ENCODE measurements around the gene CDHR2.
"Not testable (repeated sequence)": the region's sequence is repeated elsewhere in the genome, so short reads cannot be mapped to it uniquely, and the experiment has no call there.

The CDHR2 gene

GRCh38 chr5:176570044-176570443 is 20.9 kb downstream of the CDHR2 start:
- DNase-seq (ENCODE audit: low spot score) = no peak

- DNase-seq (ENCODE audit: low spot score) = peak; percentile 75
Measured at GRCh38 chr5:176573564-176574296, 24.6 kb downstream of the CDHR2 start.

DNA sequence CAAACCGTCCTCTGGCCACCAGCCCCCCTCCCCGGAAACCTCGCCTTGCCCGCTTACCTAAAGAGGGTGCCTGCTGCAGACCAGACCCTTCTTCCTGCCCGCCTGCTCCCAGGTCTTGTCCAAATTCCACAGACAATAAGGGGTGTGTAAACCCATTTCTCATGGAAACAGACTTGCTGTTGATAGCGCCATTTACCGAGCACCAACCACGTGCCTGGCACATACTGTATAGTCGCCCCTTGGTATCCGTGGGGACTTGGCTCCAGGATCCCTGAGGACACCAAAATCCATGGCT is 25.1 kb downstream of the CDHR2 start:
- DNase-seq (ENCODE audit: low spot score) = no peak

GRCh38 chr5:176575066-176575465 is 25.9 kb downstream of the CDHR2 start:
- no peak for DNase-seq (ENCODE audit: low spot score)

- DNase-seq (ENCODE audit: low spot score) = no peak
Measured at GRCh38 chr5:176575488-176576422, 26.6 kb downstream of the CDHR2 start.

GRCh38 chr5:176577312-176578176 is 28.4 kb downstream of the CDHR2 start:
- no peak for DNase-seq (ENCODE audit: low spot score)

DNA sequence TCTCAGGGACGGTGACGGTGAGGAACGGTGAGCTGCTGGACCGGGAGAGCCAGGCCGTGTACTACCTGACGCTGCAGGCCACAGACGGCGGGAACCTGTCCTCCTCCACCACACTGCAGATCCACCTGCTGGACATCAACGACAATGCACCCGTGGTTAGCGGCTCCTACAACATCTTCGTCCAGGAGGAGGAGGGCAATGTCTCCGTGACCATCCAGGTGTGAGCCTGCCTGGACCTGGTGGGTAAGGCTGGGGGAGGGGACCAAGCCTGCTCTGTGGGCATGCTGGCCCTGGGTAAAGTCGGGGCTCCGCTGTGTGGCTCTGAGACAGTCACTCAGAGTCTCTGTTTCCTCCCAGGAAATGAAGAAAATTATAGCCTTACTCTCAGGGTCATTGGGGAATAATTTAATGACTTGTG is 29.3 kb downstream of the CDHR2 start:
- DNase-seq (ENCODE audit: low spot score) = no peak

DNA sequence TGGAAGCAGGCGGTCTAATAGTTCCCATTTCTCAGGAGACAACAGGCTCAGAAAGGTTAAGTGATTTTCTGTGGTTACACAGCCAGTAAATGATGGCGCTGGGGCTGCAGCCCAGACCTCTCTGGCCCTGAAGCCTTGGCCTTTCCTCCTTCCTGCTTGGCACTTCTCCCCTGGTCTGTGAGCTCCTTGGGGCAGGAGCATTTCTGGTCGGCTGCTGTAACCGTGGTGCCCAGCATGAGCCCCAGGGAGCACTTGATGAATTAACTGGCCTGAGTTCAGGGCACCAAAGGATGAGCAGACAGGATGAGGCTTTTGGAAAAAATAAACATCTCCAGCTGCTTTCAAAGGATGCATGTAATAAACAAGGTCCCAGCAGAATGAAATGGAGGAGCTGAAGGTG is 30.2 kb downstream of the CDHR2 start:
- DNase-seq (ENCODE audit: low spot score) = no peak

DNA sequence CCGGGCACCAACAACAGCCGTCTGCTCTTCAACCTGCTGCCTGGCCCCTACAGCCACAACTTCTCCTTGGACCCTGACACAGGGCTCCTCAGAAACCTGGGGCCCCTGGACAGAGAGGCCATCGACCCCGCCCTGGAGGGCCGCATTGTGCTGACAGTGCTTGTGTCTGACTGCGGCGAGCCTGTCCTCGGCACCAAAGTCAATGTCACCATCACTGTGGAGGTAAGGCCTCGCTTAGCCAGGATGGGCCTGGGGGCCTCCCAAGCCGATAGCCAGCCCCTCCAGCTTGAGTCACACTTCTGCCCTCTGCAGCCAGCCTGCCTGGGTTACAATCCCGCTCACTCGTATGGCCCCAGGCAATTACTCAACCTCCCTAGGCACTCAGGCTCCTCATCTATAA is 32.2 kb downstream of the CDHR2 start:
- no peak for DNase-seq (ENCODE audit: low spot score)

DNA sequence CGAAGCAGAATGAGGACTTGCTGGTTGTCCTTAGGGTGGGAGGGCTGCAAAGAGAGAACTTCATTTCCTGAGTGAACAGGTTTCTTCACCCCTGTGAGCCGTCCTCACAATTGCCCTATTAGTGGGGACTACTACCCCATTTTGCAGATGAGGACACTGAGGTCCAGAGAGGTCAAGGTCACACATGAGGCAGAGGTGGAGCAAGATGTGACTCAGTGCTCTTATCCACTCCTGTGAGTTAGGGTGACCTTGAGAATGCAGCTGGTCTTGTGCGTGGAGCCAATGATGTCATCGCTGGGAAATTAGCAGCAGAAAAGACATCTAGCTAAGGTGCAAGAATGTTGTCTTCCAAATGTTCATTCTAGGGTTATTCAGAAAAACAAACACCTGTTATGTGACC is 33.9 kb downstream of the CDHR2 start:
- DNase-seq (ENCODE audit: low spot score) = no peak

DNA sequence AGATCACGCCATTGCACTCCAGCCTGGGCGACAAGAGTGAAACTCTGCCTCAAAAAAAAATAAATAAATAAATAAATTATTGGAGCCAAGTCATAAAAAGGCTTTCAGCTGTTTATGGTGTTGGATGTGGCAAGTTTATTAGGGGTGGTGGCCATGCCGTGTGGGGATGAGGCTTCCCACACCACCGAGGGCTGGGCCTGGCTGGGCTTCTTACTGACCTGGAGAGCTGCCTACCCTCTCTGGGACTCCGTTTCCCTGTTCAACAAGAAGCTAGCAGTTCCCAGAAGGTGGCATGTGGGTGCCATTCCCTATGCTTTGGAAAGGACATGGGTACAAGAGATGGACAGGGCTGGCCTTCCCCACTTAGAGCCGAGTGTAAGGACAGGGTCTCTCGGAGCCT is 38.3 kb downstream of the CDHR2 start:
- DNase-seq (ENCODE audit: low spot score) = no peak

GRCh38 chr5:176588297-176588696 is 39.2 kb downstream of the CDHR2 start:
- DNase-seq (ENCODE audit: low spot score) = no peak

DNA sequence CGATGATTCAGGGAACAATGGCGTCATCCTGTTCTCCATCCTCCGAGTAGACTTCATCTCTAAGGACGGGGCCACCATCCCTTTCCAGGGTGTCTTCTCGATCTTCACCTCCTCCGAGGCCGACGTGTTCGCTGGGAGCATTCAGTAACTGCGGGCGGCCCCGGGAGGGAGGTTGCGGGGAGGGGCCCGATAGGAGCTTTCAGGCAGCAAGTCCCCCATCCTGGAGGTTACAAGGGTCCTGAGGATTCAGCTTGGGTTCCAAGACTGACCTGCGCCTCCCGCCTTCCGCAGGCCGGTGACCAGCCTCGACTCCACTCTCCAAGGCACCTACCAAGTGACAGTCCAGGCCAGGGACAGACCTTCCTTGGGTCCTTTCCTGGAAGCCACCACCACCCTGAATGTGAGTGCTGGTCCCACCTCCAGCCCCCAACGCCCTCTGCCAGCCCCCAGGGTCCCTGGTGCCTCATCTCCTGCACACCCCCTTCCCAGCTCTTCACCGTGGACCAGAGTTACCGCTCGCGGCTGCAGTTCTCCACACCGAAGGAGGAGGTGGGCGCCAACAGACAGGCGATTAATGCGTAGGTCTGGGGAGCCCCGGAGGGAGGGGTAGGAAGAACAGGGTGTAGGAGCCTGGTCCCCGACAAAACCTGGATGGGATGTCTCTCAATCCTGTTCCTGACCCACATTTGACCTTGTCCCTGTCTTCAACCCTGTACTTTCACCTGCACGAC is 40.1 kb downstream of the CDHR2 start:
- no peak for DNase-seq (ENCODE audit: low spot score)

DNA sequence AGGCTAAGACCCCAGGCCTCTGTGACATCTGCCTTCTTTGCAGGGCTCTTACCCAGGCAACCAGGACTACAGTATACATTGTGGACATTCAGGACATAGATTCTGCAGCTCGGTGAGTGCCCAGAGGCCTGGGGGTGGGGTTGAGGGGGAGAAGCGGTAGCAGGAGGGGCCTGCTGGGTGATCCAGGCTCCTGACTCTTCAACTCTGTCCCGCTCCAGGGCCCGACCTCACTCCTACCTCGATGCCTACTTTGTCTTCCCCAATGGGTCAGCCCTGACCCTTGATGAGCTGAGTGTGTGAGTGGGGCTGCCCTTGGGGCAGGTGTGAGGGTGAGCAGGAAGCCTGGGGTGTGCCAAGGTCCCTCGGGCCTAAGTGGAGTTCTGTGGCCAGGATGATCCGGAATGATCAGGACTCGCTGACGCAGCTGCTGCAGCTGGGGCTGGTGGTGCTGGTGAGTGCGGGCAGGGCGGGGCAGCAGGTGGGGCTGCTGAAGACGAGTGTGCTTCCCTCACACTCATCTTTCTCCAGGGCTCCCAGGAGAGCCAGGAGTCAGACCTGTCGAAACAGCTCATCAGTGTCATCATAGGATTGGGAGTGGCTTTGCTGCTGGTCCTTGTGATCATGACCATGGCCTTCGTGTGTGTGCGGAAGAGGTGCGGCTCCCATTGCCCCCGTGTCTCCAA is 41.0 kb downstream of the CDHR2 start:
- no peak for DNase-seq (ENCODE audit: low spot score)

DNA sequence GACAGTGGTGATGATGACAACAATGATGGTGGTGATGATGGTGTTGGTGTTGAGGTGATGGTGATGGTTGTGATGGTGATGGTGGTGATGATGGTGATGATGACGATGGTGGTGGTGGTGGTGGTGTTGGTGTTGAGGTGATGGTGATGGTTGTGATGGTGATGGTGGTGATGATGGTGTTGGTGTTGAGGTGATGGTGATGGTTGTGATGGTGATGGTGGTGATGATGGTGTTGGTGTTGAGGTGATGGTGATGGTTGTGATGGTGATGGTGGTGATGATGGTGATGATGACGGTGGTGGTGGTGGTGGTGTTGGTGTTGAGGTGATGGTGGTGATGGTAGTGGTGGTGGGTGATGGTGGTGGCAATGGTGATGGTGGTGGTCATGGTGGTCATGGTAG is 42.5 kb downstream of the CDHR2 start:
- not testable (repeated sequence) for DNase-seq (ENCODE audit: low spot score)

DNA sequence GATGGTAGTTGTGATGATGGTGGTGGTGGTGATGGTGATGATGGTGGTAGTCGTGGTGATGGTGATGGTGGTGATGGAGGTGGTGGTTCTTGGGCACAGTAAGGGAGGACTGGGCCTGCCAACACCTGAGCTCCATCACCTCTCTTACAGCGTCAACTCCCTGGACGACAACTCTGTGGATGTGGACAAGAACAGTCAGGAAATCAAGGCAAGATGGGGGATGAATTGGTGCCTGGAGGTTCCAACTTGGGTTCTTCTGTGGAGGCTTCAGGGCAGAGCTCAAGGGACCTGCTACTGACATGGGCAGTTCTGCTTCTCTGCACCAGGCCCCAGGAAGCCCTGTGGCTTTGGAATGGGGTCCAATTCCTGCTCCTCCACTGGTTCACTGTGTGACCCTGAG is 43.4 kb downstream of the CDHR2 start:
- no peak for DNase-seq (ENCODE audit: low spot score)

- DNase-seq (ENCODE audit: low spot score) = no peak
Measured at GRCh38 chr5:176593273-176593869, 44.2 kb downstream of the CDHR2 start.

GRCh38 chr5:176594554-176594953 is 45.4 kb downstream of the CDHR2 start:
- no peak for DNase-seq (ENCODE audit: low spot score)

DNA sequence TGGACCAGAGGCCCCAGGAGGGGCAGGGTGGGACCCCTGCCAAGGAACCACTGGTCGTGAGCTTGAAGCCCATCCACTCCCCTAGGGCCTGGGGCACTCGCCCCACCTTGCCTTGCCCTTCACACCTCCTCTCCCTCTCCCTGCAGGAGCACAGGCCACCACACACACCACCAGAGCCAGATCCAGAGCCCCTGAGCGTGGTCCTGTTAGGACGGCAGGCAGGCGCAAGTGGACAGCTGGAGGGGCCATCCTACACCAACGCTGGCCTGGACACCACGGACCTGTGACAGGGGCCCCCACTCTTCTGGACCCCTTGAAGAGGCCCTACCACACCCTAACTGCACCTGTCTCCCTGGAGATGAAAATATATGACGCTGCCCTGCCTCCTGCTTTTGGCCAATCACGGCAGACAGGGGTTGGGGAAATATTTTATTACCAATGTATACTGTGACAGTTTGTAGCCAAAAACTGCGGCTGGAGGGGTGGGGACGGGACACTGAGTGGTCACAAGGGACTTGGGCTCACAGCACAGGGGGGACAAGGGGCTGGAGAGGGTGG is 46.3 kb downstream of the CDHR2 start:
- DNase-seq (ENCODE audit: low spot score) = no peak

GRCh38 chr5:176596069-176596644 is 47.0 kb downstream of the CDHR2 start:
- no peak for DNase-seq (ENCODE audit: low spot score)
